HL-60/S4 treated with retinoic acid at 250 ng/mL for 4 days and 3 days (cell line): ENCODE results near the gene C11orf97.

ENCODE experiments used
- in situ Hi-C: fragments of 300-500 bp; cut with MboI; formaldehyde crosslinking; loops from 2 replicates; pipeline ENCODE4 v1.7.0; 2022; ENCODE audit warnings: low sequenced_read_pairs

The C11orf97 gene

GRCh38 chr11:94521684-94522083 is 9.4 kb downstream of the C11orf97 start:
- in situ Hi-C loops: loop anchor here (25.0 kb wide), 1 partner anchor 366 kb away; no protein-coding TSS in a partner anchor

- in situ Hi-C loops: loop anchor here (25.0 kb wide), 1 partner anchor 363 kb away; no protein-coding TSS in a partner anchor
These were observed 12.1 kb downstream of the C11orf97 start for GRCh38 chr11:94524341-94524740.

- in situ Hi-C loops: no loop called here
These were observed 13.5 kb downstream of the C11orf97 start for GRCh38 chr11:94525546-94526324.

GRCh38 chr11:94526645-94527438 is 14.6 kb downstream of the C11orf97 start:
- in situ Hi-C loops: no loop called here

- in situ Hi-C loops: no loop called here
These were observed 16.3 kb downstream of the C11orf97 start for GRCh38 chr11:94528551-94528950.

- in situ Hi-C loops: no loop called here
These were observed 19.9 kb downstream of the C11orf97 start for GRCh38 chr11:94532211-94532610.

- in situ Hi-C loops: no loop called here
These were observed 20.9 kb downstream of the C11orf97 start for GRCh38 chr11:94533206-94533605.

- in situ Hi-C loops: no loop called here
These were observed 21.7 kb downstream of the C11orf97 start for GRCh38 chr11:94533696-94534630.

GRCh38 chr11:94536386-94536785 is 24.1 kb downstream of the C11orf97 start:
- in situ Hi-C loops: no loop called here

- in situ Hi-C loops: no loop called here
These were observed 24.9 kb downstream of the C11orf97 start for GRCh38 chr11:94537031-94537600.

GRCh38 chr11:94539420-94539819 is 27.2 kb downstream of the C11orf97 start:
- in situ Hi-C loops: no loop called here

GRCh38 chr11:94543695-94544645 is 31.7 kb downstream of the C11orf97 start, which contains the start of gene FUT4:
Gene FUT4 (plus strand): TSS chr11:94543921. CDS start chr11:94544134, 213 bp downstream.
- in situ Hi-C loops: no loop called here

- in situ Hi-C loops: no loop called here
These were observed 32.5 kb downstream of the C11orf97 start for GRCh38 chr11:94544646-94545263.

GRCh38 chr11:94545264-94546161 is 33.3 kb downstream of the C11orf97 start:
- in situ Hi-C loops: no loop called here

GRCh38 chr11:94546162-94546470 is 33.9 kb downstream of the C11orf97 start:
- in situ Hi-C loops: no loop called here

- in situ Hi-C loops: no loop called here
These were observed 34.6 kb downstream of the C11orf97 start for GRCh38 chr11:94546886-94547285.

- in situ Hi-C loops: no loop called here
These were observed 36.9 kb downstream of the C11orf97 start for GRCh38 chr11:94549146-94549545.

- in situ Hi-C loops: no loop called here
These were observed 38.3 kb downstream of the C11orf97 start for GRCh38 chr11:94550513-94550912.
